Heart left ventricle (tissue), 16 donors: Measurements from ENCODE around the gene CABLES1. TPM values are rescaled to one million over a fixed set of nuclear protein-coding genes. Genes with fewer than 3 reads are reported as not detected.

Experiments used
- ATAC-seq, 4 donors: fragments of 200-7000 bp; cut with Tn5 transposase; one replicate each; pipeline ENCODE4 v1.9.1; 2020 to 2022; ENCODE audit warnings: moderate library complexity in 4 of 4, mild to moderate bottlenecking in 3 of 4, moderate number of reproducible peaks in 1 of 4
- DNase-seq, 5 donors: peaks; one replicate each; pipeline ENCODE4 v3.0.0-alpha.2; 2020
- H3K27ac ChIP-seq, 12 donors: fragments of 200-600 bp; sonication (generic) in 4 of 12; one replicate each; pipeline versions ENCODE4 v1.5.0 to v1.8.0; 2016 to 2022; ENCODE audit warnings: mild to moderate bottlenecking in 2 of 12
- H3K27me3 ChIP-seq, 9 donors: fragments of 200-600 bp; sonication (generic) in 2 of 9; one replicate each; pipeline versions ENCODE4 v1.5.1 to v1.8.0; 2016 to 2022; ENCODE audit warnings: mild to moderate bottlenecking in 3 of 9
- H3K36me3 ChIP-seq, 9 donors: fragments of 200-600 bp; sonication (generic) in 2 of 9; one replicate each; pipeline versions ENCODE4 v1.5.0 to v1.8.0; 2018 to 2022; ENCODE audit warnings: mild to moderate bottlenecking in 2 of 9
- H3K4me1 ChIP-seq, 12 donors: fragments of 200-600 bp; sonication (generic) in 4 of 12; one replicate each; pipeline versions ENCODE4 v1.5.0 to v1.8.0; 2016 to 2022; ENCODE audit warnings: mild to moderate bottlenecking in 3 of 12
- H3K4me3 ChIP-seq, 12 donors: fragments of 200-600 bp; sonication (generic) in 4 of 12; one replicate each; pipeline versions ENCODE4 v1.5.0 to v1.8.0; 2017 to 2022; ENCODE audit warnings: mild to moderate bottlenecking in 9 of 12, moderate library complexity in 4 of 12
- H3K9me3 ChIP-seq, 12 donors: fragments of 200-600 bp; sonication (generic) in 4 of 12; one replicate each; pipeline versions ENCODE4 v1.5.0 to v1.8.0; 2016 to 2022; ENCODE audit warnings: mild to moderate bottlenecking in 1 of 12
- CTCF ChIP-seq, 12 donors: fragments of 200-600 bp; sonication (generic) in 4 of 12; IDR thresholded peaks; one replicate each; pipeline versions ENCODE4 v1.5.0 to v1.8.0; 2018 to 2022; ENCODE audit warnings: antibody characterized with exemption in 12 of 12, mild to moderate bottlenecking in 5 of 12
- POLR2A ChIP-seq, 2 donors: fragments of 450-650 bp; IDR thresholded peaks; one replicate each; pipeline ENCODE4 v1.6.1; 2017; ENCODE audit warnings: antibody characterized with exemption in 2 of 2, mild to moderate bottlenecking in 2 of 2, moderate library complexity in 2 of 2
- WGBS, 4 donors: extraction: QIAGEN DNeasy Blood & Tissue Kit in 2 of 4; methylation state at CpG; one replicate each; pipeline versions ENCODE4 v1.1.5 to v1.1.7; 2013 to 2018; 5-methylcytosine and 5-hydroxymethylcytosine counted together
- intact Hi-C, 10 donors: fragments of 100-400 bp; cut with DNase I; formaldehyde crosslinking; loops; one replicate each; pipeline versions ENCODE4 v1.11.1 to v1.14.2; 2022
- polyA plus RNA-seq, 2 donors: library from polyadenylated mRNA; stranded (reverse); fragments of 200-250 nt; gene quantifications; one replicate each; pipeline ENCODE4 v1.2.3, GENCODE V29; 2013
- total RNA-seq, 9 donors: library from RNA; depleted of rRNA in 2 of 9; stranded (reverse); fragments of >200 nt in 2 of 9; fragmentation: NEBNext Ultra II Directional in 3 of 9; extraction: Animal tissue kit (Norgen Biotek cat#: 25700) in 3 of 9; gene quantifications; one replicate each; pipeline versions ENCODE4 v1.1.0 to v1.2.4, GENCODE V29; 2016 to 2023
- donor health status: ischemic (EF 13 %, LVEDD 7.1; RV severe dilation, severe dysfunction).
- donor health status: healthy with polysubstance abuse.
- donor health status: DM: no; HTN: yes; CAD: no.
- donor health status: DM: no; HTN: no; CAD: no.
- donor health status: ischemic (EF 25% LVEDD 6.9; RV normal size, moderate dysfunction).
- donor health status: ischemic (EF 25% LVEDD 5.7; RV mildly dilated, moderate dysfunction).
- donor health status: healthy.
- donor health status: DM: yes; HTN: yes; CAD: no.
- donor health status: ischemic (EF 35%, LVEDD 5.7; RV mildly dilated, moderate dysfunction).
- donor health status: nonischemic (EF 11% LVEDD 7.7; RV severe dilation, severe dysfunction).
- donor health status: DM: yes; HTN: yes; CAD: no.
- donor health status: PGD.
- donor health status: ischemic (EF 29% LVEDD 5.4; RV normal size, mild dysfunction).
- donor health status: nonischemic (EF 23%, LVEDD 6.1; RV moderate dilation, normal function).

Gene CABLES1
- total and polyA plus RNA-seq, 11 donors: 0.28 to 7.2 (median 2.1) TPM

- intact Hi-C loops: loop anchor here in 3 of 10 donors (10.0 kb wide), 2 partner anchors 76 to 136 kb away; partner anchors contain the start of gene CABLES1 (in 2 of the 3)
- Histone ChIP-seq H3K9me3 (peaks cover 0 to 17% (median 5%) of the 10 kb centered on the region in 12 donors), H3K4me3 (no peak overlapping the region), H3K4me1 (peaks cover 0 to 17% (median 0%) of the 10 kb centered on the region in 12 donors), H3K27ac (no peak overlapping the region), H3K27me3 (no peaks in the 10 kb centered on the region), H3K36me3 (no peaks in the 10 kb centered on the region)
- no peak for DNase-seq
- TF ChIP-seq POLR2A (IDR thresholded peaks at IDR 0.05) (no peak), CTCF (IDR thresholded peaks at IDR 0.05) (no peak)
- ATAC-seq: no peak
- 83 to 84% (median 84%) methylated on average over 4 of the region's 4 CpGs for WGBS, 4 donors
These were observed 135.8 kb downstream of the CABLES1 start for GRCh38 chr18:23270986-23271680.

GRCh38 chr18:23272498-23273232, 137.4 kb downstream of the CABLES1 start:
- no peak for TF ChIP-seq CTCF (IDR thresholded peaks at IDR 0.05)
- no peak for TF ChIP-seq POLR2A (IDR thresholded peaks at IDR 0.05)
- H3K4me1 ChIP-seq: peaks cover 0 to 23% (median 0%) of the 10 kb centered on the region in 12 donors
- WGBS, 4 donors: 85 to 88% (median 87%) methylated on average over 11 of the region's 11 CpGs
- H3K9me3 ChIP-seq: peaks cover 0 to 24% (median 7%) of the 10 kb centered on the region in 12 donors
- intact Hi-C loops: loop anchor here in 3 of 10 donors (10.0 kb wide), 2 partner anchors 78 to 138 kb away; partner anchors contain the start of gene CABLES1 (in 2 of the 3)
- no peak overlapping the region for H3K27ac ChIP-seq
- H3K36me3 ChIP-seq: no peaks in the 10 kb centered on the region
- ATAC-seq (no peak), DNase-seq (no peak)
- H3K4me3 ChIP-seq: no peak overlapping the region
- H3K27me3 ChIP-seq: no peaks in the 10 kb centered on the region

- DNase-seq: no peak
- peaks cover 0 to 29% (median 10%) of the 10 kb centered on the region in 12 donors for H3K9me3 ChIP-seq
- no peaks in the 10 kb centered on the region for H3K27me3 ChIP-seq
- no peak for ATAC-seq
- intact Hi-C loops: loop anchor here in 3 of 10 donors (10.0 kb wide), 2 partner anchors 79 to 139 kb away; partner anchors contain the start of gene CABLES1 (in 2 of the 3)
- TF ChIP-seq CTCF (IDR thresholded peaks at IDR 0.05): no peak
- no peak for TF ChIP-seq POLR2A (IDR thresholded peaks at IDR 0.05)
- no peak overlapping the region for H3K4me3 ChIP-seq
- H3K4me1 ChIP-seq: peaks cover 0 to 23% (median 0%) of the 10 kb centered on the region in 12 donors
- no peak overlapping the region for H3K27ac ChIP-seq
- H3K36me3 ChIP-seq: no peaks in the 10 kb centered on the region
- WGBS, 4 donors: 88 to 89% (median 89%) methylated on average over 10 of the region's 10 CpGs
These were observed 138.2 kb downstream of the CABLES1 start for GRCh38 chr18:23273443-23273966.
